Activated CD8-positive, alpha-beta memory T cell treated with anti-CD3 and anti-CD28 coated beads, Interleukin-2, amount 50 U/mL, for 4 hours (primary cell): ENCODE results near the gene BPHL.
"Not testable (repeated sequence)": the region's sequence is repeated elsewhere in the genome, so short reads cannot be mapped to it uniquely, and the experiment has no call there.

Experiments
- DNase-seq: peaks from one replicate; pipeline ENCODE4 v3.0.0-alpha.2; 2020

The BPHL gene

GRCh38 chr6:3157131-3157933 lies 38.8 kb downstream of the BPHL start, which contains the start of gene TUBB2A:
TUBB2A (minus strand) TSS chr6:3157544; CDS start chr6:3157463, 81 bp downstream.
- peak; percentile 91 for DNase-seq

- peak; percentile 75 for DNase-seq
Observed at GRCh38 chr6:3159805-3160781, 41.6 kb downstream of the BPHL start.

DNA sequence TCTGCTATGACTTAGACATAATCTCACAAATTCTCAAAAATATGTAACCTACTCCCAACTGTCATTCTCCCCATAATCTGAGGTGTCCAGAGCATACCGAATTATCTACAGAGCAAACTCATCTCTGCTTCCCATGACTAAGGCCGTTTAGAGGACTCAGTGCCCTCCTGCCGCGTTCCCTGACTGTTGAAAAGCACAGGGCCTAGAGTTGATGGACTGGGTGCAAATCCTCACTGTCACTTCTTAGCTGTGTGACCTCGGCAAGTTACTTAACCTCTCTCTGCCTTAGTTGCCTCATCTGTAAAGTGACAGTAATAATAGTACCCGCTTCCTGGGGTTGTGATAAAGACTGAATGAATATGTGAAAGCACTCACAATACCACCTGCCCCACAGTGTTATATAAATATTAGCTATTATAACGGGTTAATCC lies 43.6 kb downstream of the BPHL start:
- DNase-seq: no peak

DNA sequence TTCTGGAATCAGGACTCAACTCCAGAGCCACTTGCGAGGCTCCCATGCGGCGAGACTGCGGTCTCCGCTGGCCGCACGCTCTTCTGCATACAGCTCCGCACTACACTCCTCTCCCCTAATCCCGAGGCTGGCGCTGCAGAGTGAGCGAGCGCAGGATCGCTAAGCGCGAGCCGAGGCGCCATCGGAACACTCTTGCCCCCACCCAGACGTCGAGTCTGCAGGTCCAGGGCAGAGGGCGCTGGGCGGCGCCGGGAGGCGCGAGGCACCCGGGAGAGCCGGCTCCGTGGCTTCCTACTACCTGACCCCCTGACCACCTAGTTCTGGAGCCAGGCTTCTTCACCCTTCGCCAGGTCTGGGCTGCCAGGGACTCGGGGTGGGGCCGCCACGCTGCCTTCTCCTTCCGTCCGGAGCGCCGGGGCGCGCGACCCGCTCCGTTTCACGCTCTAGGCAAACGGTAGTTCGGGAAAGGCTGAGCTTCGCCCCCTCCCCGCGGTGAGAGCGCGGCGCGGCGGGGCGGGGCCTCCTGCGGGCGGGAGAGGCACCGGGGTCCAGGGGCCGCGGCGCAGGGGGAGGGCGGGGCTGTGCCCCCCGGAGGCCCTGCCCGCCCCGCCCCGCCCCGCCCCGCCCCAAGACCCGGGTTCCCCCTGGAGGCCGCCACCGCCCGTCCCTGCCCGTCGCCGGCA lies 44.2 kb downstream of the BPHL start:
- DNase-seq: peak; percentile 64

GRCh38 chr6:3163248-3163594 lies 44.7 kb downstream of the BPHL start:
- DNase-seq: no peak

DNA sequence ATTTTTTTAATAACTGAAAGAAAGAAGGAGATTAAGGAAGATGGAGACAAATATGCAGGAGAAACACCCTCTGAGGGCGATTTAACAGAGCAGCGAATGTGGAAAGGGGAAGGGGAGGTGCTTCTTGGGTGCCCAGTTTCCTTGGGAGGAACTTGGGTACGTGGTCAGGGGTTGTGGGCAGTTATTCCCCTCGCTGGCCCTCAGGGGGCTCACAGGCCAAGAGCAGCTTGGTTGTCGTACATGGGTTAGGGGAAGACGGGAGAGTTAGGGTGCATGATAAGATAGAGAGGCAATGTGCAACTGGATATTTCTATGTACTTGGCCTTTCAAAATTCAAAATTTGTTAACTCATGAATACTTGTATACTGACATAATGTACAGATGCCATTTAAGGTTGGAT lies 45.9 kb downstream of the BPHL start:
- no peak for DNase-seq

- no peak for DNase-seq
Observed at GRCh38 chr6:3165631-3166534, 47.4 kb downstream of the BPHL start.

GRCh38 chr6:3166535-3167225 lies 48.2 kb downstream of the BPHL start:
- not testable (repeated sequence) for DNase-seq

DNA sequence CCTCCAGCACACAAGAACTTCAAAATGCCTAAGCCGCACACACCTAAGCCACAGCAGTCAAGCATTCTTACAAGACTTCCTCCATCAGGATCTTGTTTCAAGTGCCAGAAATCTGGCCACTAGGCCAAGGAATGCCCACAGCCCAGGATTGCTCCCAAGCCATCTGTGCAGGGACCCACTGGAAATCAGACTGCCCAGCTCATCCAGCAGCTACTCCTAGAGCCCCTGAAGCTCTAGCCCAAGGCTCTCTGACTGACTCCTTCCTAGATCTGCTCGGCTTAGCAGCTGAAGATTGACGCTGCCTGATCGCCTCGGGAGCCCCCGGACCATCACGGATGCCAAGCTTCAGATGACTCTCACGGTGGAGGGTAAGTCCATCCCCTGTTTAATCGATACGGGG lies 49.5 kb downstream of the BPHL start:
- not testable (repeated sequence) for DNase-seq

DNA sequence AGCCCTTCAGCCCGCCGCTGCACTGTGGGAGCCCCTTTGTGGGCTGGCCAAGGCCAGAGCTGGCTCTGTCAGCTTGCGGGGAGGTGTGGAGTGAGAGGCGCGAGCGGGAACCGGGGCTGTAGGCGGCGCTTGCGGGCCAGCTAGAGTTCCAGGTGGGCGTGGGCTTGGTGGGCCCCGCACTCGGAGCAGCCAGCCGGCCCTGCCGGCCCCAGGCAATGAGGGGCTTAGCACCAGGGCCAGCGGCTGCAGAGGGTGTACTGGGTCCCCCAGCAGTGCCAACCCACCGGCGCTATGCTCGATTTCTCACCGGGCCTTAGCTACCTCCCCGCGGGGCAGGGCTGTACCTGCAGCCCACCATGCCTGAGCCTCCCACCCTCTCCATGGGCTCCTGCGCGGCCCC lies 52.2 kb downstream of the BPHL start:
- DNase-seq: not testable (repeated sequence)

DNA sequence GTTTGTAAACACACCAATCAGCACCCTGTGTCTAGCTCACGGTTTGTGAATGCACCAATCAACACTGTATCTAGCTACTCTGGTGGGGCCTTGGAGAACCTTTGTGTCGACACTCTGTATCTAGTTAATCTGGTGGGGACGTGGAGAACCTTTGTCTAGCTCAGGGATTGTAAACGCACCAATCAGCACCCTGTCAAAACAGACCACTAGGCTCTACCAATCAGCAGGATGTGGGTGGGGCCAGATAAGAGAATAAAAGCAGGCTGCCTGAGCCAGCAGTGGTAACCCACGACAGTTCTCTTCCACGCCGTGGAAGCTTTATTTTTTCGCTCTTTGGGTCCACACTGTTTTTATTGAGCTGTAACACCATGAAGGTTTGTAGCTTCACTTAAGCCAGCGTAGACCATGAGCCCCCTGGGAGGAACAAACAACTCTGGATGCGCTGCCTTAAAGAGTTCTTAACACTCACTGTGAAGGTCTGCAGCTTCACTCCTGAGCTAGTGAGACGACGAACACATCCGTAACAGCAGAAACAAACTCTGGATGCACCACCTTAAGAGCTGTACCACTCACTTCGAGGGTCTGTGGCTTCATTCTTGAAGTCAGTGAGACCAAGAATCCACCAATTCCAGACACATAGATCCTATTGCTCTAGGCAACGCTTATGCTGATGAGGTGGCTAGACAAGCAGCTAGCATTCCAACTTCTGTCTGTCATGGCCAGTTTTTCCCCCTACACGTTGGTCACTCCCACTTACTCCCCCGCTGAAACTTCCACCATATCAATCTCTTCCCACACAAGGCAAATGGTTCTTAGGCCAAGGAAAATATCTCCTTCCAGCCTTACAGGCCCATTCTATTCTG lies 53.0 kb downstream of the BPHL start:
- DNase-seq: not testable (repeated sequence)

DNA sequence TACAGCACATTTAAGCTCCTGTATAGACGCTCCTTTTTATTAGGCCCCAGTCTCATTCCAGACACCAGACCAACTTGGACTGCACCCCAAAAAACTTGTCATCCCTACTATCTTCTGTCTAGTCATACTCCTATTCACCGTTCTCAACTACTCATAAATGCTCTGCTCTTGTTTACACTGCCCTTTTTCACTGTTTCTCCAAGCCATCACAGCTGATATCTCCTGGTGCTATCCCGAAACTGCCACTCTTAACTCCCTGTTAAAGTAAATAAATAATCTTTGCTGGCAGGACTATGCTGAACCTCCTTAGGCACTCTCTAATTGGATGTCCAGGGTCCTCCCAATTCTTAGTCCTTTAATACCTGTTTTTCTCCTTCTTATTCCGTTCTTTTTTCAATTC lies 54.3 kb downstream of the BPHL start:
- not testable (repeated sequence) for DNase-seq

- DNase-seq: not testable (repeated sequence)
Observed at GRCh38 chr6:3173636-3174089, 55.2 kb downstream of the BPHL start.

- no peak for DNase-seq
Observed at GRCh38 chr6:3175715-3176402, 57.3 kb downstream of the BPHL start.

DNA sequence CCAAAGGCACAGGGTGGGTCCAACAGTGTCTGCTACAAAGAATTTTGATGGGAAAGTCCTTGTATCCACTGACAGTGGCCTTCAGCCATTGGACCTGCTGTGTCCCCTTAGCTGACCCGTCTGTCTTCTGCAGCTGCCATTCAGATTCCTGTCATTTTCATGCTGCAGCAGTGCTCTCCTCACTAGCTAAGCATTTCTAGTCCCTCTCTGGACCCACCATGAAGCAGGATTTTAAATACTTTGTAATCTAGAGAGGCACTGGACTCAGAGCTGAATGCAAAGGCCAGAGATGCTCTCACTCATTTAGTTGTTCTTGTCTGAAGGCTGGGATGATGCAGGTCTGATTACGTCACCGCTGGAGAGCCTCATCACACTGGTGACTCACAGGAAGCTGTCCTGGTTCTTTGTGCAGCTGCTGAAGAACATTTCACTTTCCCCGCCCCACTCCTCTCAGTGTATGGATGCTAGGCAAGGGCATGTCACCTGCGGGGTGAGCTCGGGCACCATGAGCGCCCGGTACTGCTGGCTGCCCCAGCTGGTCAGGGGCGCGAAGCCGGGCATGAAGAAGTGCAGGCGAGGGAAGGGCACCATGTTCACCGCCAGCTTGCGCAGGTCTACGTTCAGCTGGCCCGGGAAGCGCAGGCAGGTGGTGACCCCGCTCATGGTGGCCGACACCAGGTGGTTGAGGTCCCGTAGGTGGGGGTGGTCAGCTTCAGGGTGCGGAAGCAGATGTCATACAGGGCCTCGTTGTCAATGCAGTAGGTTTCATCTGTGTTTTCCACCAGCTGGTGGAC lies 58.2 kb downstream of the BPHL start:
- peak; percentile 42 for DNase-seq

- not testable (repeated sequence) for DNase-seq
Observed at GRCh38 chr6:3178666-3179065, 60.2 kb downstream of the BPHL start.

DNA sequence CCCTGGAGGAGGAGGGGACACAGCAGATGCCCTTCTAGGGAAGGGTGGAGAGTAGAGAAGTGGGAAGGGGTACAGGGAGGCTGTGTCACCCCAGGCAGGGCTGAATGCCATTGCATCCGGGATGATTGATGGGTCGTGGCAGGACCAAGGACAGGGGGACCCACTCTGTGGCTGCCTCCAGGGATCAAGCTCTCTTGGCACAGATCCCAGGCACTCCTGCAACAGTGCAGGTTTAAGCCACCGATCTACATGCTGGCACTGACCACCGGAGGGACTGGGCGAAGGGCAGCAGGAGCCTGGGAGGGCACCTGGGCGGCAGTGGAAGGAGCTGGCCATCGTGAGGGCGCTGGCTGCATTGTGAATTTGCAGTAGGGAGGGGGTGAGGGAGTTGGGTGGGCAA lies 61.4 kb downstream of the BPHL start:
- not testable (repeated sequence) for DNase-seq

GRCh38 chr6:3181105-3181504 lies 62.6 kb downstream of the BPHL start:
- no peak for DNase-seq

- DNase-seq: no peak
Observed at GRCh38 chr6:3183066-3183465, 64.6 kb downstream of the BPHL start.
